MM.1S (cell line): Measurements from ENCODE around the gene CARHSP1.
"Not testable (repeated sequence)": the region's sequence is repeated elsewhere in the genome, so short reads cannot be mapped to it uniquely, and the experiment has no call there.

Experiments
- CTCF ChIP-seq: fragments of 300-600 bp; sonication (generic); IDR thresholded peaks from 2 replicates; pipeline ENCODE4 v1.5.1; 2016; ENCODE audit warnings: antibody characterized with exemption, low read length, mixed read lengths
- EZH2 ChIP-seq: fragments of 300-600 bp; sonication (generic); optimal IDR thresholded peaks from 2 replicates; pipeline ENCODE3; 2017; ENCODE audit warnings: low read depth, mild to moderate bottlenecking, antibody characterized with exemption, low read length, mixed read lengths
- EZH2phosphoT487 ChIP-seq: fragments of 300-600 bp; sonication (generic); IDR thresholded peaks from 2 replicates; pipeline ENCODE4 v1.6.1; 2018; ENCODE audit warnings: antibody characterized with exemption, low read length

- TF ChIP-seq CTCF, EZH2, EZH2phosphoT487: not testable (repeated sequence)
Measured at GRCh38 chr16:8873866-8874195, 5.0 kb upstream of the CARHSP1 start.
